Activated T-cell treated with anti-CD3 and anti-CD28 coated beads, Interleukin-2, amount 50 U/mL, for 4 hours (primary cell): ENCODE measurements around the gene ZNF595. TPM values are rescaled to one million over a fixed set of nuclear protein-coding genes. Genes with fewer than 3 reads are reported as not detected.
"Not testable (repeated sequence)": the region's sequence is repeated elsewhere in the genome, so short reads cannot be mapped to it uniquely, and the experiment has no call there.

Experiments used
- ATAC-seq, 2 donors: fragments of 200-7000 bp; cut with Tn5 transposase; one replicate each; pipeline ENCODE4 v1.10.0; 2021
- DNase-seq: peaks from one replicate; pipeline ENCODE4 v3.0.0-alpha.2; 2020
- H3K27me3 Mint-ChIP-seq: one replicate; pipeline ENCODE4 v1.8.0; 2021; ENCODE audit warnings: low read depth, mixed read lengths
- H3K36me3 Mint-ChIP-seq: one replicate; pipeline ENCODE4 v1.8.0; 2022; ENCODE audit warnings: mixed read lengths; ENCODE audit not compliant: insufficient read depth
- H3K4me1 Mint-ChIP-seq: one replicate; pipeline ENCODE4 v1.8.0; 2021; ENCODE audit warnings: low read depth, mixed read lengths
- H3K4me3 Mint-ChIP-seq: one replicate; pipeline ENCODE4 v1.8.0; 2021; ENCODE audit warnings: mild to moderate bottlenecking, moderate library complexity, mixed read lengths
- H3K9me3 Mint-ChIP-seq: one replicate; pipeline ENCODE4 v1.8.0; 2021; ENCODE audit warnings: mixed read lengths
- total RNA-seq, 3 donors: library from RNA; stranded (reverse); gene quantifications; one replicate each; pipeline ENCODE4 v1.2.1, GENCODE V29; 2021

Gene ZNF595
- total RNA-seq, 3 donors from 2014 or later, result 1.8 to 7.3 (median 2.0) TPM

DNA sequence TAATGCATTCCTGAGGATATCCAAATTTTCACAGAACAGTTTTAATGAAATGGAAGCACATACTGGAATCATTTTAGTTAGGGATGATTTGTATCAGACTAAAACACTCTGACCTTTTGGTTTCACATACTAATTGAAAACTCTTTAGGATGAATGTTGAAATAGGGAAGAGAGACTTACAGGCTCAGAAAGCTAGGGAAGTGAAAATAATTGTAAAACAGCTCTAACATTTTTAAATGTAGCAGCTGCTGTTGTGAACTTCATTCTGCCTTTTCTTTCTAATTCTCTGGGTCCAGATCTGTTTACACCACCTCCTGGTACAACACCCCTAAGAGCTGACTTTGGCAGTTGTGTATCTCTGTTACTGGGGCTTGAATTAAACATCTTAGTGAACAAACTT, 9.7 kb upstream of the ZNF595 start:
- ATAC-seq, H3K36me3 Mint-ChIP-seq: not testable (repeated sequence)

GRCh38 chr4:51253-51652, 1.9 kb upstream of the ZNF595 start:
- not testable (repeated sequence) for H3K27me3 Mint-ChIP-seq, H3K4me1 Mint-ChIP-seq, ATAC-seq, H3K4me3 Mint-ChIP-seq, H3K9me3 Mint-ChIP-seq, DNase-seq, H3K36me3 Mint-ChIP-seq

More for the DNA sequence above, 9.7 kb upstream of the ZNF595 start:
- not testable (repeated sequence) for H3K4me3 Mint-ChIP-seq, H3K4me1 Mint-ChIP-seq, DNase-seq, H3K9me3 Mint-ChIP-seq, H3K27me3 Mint-ChIP-seq

GRCh38 chr4:51655-52277, 1.4 kb upstream of the ZNF595 start:
- not testable (repeated sequence) for H3K27me3 Mint-ChIP-seq, H3K4me3 Mint-ChIP-seq, DNase-seq, H3K4me1 Mint-ChIP-seq, H3K9me3 Mint-ChIP-seq, H3K36me3 Mint-ChIP-seq
- ATAC-seq, result peak; percentile 24 to 53

- peak in 1 of 2 donors; percentile 14 for ATAC-seq
- H3K27me3 Mint-ChIP-seq, result not testable (repeated sequence)
Measured at GRCh38 chr4:53521-53920, 400 bp downstream of the ZNF595 start.

GRCh38 chr4:64733-65132, 11.6 kb downstream of the ZNF595 start:
- not testable (repeated sequence) for ATAC-seq, H3K4me3 Mint-ChIP-seq, H3K27me3 Mint-ChIP-seq, H3K36me3 Mint-ChIP-seq, DNase-seq, H3K4me1 Mint-ChIP-seq
- H3K9me3 Mint-ChIP-seq, result peaks cover 12% of the 10 kb centered on the region

More at GRCh38 chr4:53521-53920, 400 bp downstream of the ZNF595 start:
- H3K9me3 Mint-ChIP-seq, H3K36me3 Mint-ChIP-seq, H3K4me3 Mint-ChIP-seq, H3K4me1 Mint-ChIP-seq, DNase-seq: not testable (repeated sequence)

DNA sequence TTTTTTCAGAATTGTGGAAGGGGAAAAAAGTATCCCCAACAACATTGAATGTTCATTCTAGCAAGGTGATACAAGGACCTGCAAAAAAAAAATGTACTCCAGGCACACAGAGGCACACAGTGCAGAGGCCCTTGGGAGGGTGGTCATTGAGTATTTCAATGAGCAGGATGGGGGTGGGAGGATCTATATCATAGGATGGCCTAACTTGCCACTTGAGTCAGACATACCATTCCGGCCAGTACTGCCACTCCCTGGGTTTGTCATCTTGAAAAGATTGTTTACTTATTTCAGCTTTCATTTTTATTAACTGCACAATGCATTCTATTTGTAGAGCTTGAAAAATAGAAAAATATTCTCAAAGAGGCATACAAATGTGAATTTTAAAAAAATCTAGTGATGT, 18.7 kb downstream of the ZNF595 start:
- peaks cover 3% of the 10 kb centered on the region for H3K27me3 Mint-ChIP-seq
- ATAC-seq (no peak), DNase-seq (no peak)
- H3K9me3 Mint-ChIP-seq, result peaks cover 53% of the 10 kb centered on the region
- H3K4me3 Mint-ChIP-seq, result no peak overlapping the region
- H3K36me3 Mint-ChIP-seq, result peaks cover 41% of the 10 kb centered on the region
- no peaks in the 10 kb centered on the region for H3K4me1 Mint-ChIP-seq

DNA sequence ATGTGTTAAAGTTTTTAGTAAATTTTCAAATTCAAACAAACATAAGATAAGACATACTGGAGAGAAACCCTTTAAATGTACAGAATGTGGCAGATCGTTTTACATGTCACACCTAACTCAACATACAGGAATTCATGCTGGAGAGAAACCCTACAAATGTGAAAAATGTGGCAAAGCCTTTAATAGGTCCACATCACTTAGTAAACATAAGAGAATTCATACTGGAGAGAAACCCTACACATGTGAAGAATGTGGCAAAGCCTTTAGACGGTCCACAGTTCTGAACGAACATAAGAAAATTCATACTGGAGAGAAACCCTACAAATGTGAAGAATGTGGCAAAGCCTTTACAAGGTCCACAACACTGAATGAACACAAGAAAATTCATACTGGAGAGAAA, 32.8 kb downstream of the ZNF595 start:
- Mint-ChIP-seq H3K9me3 (peaks cover 64% of the 10 kb centered on the region), H3K4me1 (no peaks in the 10 kb centered on the region), H3K4me3 (no peak overlapping the region), H3K27me3 (no peaks in the 10 kb centered on the region), H3K36me3 (peaks cover 31% of the 10 kb centered on the region)
- no peak for DNase-seq
- ATAC-seq, result no peak

DNA sequence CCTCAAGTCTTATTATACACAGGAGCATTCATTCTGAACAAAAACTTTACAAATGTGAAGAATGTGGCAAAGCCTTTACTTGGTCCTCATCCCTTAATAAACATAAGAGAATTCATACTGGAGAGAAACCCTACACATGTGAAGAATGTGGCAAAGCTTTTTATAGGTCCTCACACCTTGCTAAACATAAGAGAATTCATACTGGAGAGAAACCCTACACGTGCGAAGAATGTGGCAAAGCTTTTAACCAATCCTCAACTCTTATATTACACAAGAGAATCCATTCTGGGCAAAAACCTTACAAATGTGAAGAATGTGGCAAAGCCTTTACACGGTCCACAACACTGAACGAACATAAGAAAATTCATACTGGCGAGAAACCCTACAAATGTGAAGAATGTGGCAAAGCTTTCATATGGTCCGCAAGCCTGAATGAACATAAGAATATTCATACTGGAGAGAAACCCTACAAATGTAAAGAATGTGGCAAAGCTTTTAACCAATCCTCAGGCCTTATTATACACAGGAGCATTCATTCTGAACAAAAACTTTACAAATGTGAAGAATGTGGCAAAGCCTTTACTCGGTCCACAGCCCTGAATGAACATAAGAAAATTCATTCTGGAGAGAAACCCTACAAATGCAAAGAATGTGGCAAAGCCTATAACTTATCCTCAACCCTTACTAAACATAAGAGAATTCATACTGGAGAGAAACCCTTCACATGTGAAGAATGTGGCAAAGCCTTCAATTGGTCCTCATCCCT, 33.6 kb downstream of the ZNF595 start:
- peaks cover 64% of the 10 kb centered on the region for H3K9me3 Mint-ChIP-seq

DNA sequence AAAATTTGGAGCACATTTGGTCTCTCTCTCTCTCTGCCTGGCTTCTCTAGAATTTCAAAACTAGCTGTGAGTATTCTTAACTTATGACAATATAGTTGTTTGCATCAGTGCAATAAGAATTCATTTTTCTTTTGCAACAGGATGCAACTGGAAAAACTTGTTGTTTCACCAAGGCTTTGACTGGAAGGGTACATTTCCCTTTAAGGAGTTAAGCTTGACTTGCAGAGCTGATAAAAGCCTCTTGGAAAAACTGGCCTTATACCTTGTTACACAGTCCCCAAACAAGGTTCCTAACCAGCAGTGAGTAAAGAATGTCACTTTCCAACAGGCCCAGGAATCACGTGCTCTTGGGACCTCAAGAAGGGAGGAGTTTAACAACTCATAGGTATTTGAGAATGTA, 45.3 kb downstream of the ZNF595 start:
- Mint-ChIP-seq H3K4me1 (no peaks in the 10 kb centered on the region), H3K9me3 (peaks cover 41% of the 10 kb centered on the region), H3K4me3 (no peak overlapping the region), H3K36me3 (peaks cover 7% of the 10 kb centered on the region), H3K27me3 (peaks cover 2% of the 10 kb centered on the region)
- DNase-seq (no peak), ATAC-seq (no peak)

More for the DNA sequence above, 33.6 kb downstream of the ZNF595 start:
- H3K4me1 Mint-ChIP-seq, DNase-seq, H3K4me3 Mint-ChIP-seq, H3K27me3 Mint-ChIP-seq, ATAC-seq: not testable (repeated sequence)
- peaks cover 31% of the 10 kb centered on the region for H3K36me3 Mint-ChIP-seq

GRCh38 chr4:99863-100262, 46.7 kb downstream of the ZNF595 start:
- peaks cover 35% of the 10 kb centered on the region for H3K9me3 Mint-ChIP-seq
- no peak for ATAC-seq
- no peaks in the 10 kb centered on the region for H3K4me1 Mint-ChIP-seq
- H3K4me3 Mint-ChIP-seq, result no peak overlapping the region
- H3K36me3 Mint-ChIP-seq, result peaks cover 10% of the 10 kb centered on the region
- peaks cover 3% of the 10 kb centered on the region for H3K27me3 Mint-ChIP-seq
- no peak for DNase-seq

GRCh38 chr4:107083-107443, 53.9 kb downstream of the ZNF595 start:
- peaks cover 2% of the 10 kb centered on the region for H3K4me1 Mint-ChIP-seq
- peaks cover 47% of the 10 kb centered on the region for H3K27me3 Mint-ChIP-seq

GRCh38 chr4:107444-108429, 54.6 kb downstream of the ZNF595 start:
- peaks cover 46% of the 10 kb centered on the region for H3K27me3 Mint-ChIP-seq
- H3K4me1 Mint-ChIP-seq, result peaks cover 2% of the 10 kb centered on the region
- DNase-seq (no peak), ATAC-seq (peak in 1 of 2 donors; percentile 27)
- H3K4me3 Mint-ChIP-seq, result no peak overlapping the region
- peaks cover 48% of the 10 kb centered on the region for H3K9me3 Mint-ChIP-seq
- H3K36me3 Mint-ChIP-seq, result peaks cover 15% of the 10 kb centered on the region

More at GRCh38 chr4:107083-107443, 53.9 kb downstream of the ZNF595 start:
- Mint-ChIP-seq H3K9me3 (peaks cover 53% of the 10 kb centered on the region), H3K4me3 (no peak overlapping the region), H3K36me3 (peaks cover 16% of the 10 kb centered on the region)
- ATAC-seq (no peak), DNase-seq (no peak)

GRCh38 chr4:112771-113170, 59.6 kb downstream of the ZNF595 start:
- H3K9me3 Mint-ChIP-seq, result peaks cover 42% of the 10 kb centered on the region
- H3K36me3 Mint-ChIP-seq, result peaks cover 11% of the 10 kb centered on the region
- no peak overlapping the region for H3K4me3 Mint-ChIP-seq
- no peak for DNase-seq
- ATAC-seq, result no peak
- peaks cover 32% of the 10 kb centered on the region for H3K27me3 Mint-ChIP-seq
- peaks cover 6% of the 10 kb centered on the region for H3K4me1 Mint-ChIP-seq

DNA sequence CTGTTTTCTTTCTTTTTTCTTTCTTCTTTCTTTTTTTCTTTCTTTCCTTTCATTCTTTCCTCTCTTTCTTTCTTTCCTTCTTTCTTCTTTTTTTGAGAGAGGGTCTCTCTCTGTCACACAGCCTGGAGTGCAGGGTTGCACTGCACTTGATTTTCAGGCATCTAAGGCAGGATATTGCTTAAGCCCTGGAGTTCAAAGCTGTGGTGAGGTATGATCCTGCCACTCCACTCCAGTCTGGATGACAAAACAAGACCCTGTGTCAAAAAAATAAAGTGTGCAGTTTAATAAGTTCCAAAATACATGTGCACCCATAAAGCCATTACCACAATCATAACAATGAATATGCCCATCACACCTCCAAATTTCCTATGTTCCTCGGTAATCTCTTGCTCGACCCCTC, 60.6 kb downstream of the ZNF595 start:
- peaks cover 3% of the 10 kb centered on the region for H3K4me1 Mint-ChIP-seq
- peaks cover 23% of the 10 kb centered on the region for H3K27me3 Mint-ChIP-seq
- H3K9me3 Mint-ChIP-seq, result peaks cover 39% of the 10 kb centered on the region
- ATAC-seq, result no peak
- peaks cover 8% of the 10 kb centered on the region for H3K36me3 Mint-ChIP-seq
- H3K4me3 Mint-ChIP-seq, result no peak overlapping the region
- DNase-seq, result no peak
